ENCODE data around the gene PDE11A. TPM values are rescaled to one million over a fixed set of nuclear protein-coding genes. Genes with fewer than 3 reads are reported as not detected.
A peak's percentile ranks its signal among the peaks of the same experiment; 100 is the strongest.

PDE11A gene
- total RNA-seq, 1 donor from 2014 or later, result 1.2 TPM

GRCh38 chr2:177584030-177584692, 488.4 kb downstream of the PDE11A start:
- H3K4me3 ChIP-seq (ENCODE audit: low read depth, low read length), result no peak overlapping the region
- TF ChIP-seq CTCF (conservative IDR thresholded peaks at IDR 0.05; ENCODE audit: low read depth, low read length), result no peak
- DNase-seq (ENCODE audit: low read depth), result peak; percentile 41

DNA sequence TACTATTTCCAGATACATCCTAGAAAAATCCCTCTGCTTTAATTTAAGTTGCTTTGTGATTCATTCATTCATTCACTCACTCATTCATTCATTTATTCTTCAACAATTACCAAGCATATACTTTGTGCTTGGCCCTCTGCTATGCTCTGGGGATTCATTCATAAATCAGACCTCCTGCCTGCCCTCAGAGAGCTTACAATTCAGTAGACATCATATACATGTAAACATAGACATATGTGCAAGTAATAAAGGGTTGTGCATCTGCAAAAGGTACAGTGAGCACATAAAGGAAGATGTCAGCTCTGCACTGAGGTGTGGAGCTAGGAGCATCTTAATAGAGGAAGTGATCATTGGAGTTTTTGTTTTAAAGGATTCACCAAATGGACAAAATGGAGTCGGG, 490.6 kb downstream of the PDE11A start:
- no peak for DNase-seq (ENCODE audit: low read depth)
- H3K4me3 ChIP-seq (ENCODE audit: low read depth, low read length), result no peak overlapping the region
- TF ChIP-seq CTCF (conservative IDR thresholded peaks at IDR 0.05; ENCODE audit: low read depth, low read length), result no peak

DNA sequence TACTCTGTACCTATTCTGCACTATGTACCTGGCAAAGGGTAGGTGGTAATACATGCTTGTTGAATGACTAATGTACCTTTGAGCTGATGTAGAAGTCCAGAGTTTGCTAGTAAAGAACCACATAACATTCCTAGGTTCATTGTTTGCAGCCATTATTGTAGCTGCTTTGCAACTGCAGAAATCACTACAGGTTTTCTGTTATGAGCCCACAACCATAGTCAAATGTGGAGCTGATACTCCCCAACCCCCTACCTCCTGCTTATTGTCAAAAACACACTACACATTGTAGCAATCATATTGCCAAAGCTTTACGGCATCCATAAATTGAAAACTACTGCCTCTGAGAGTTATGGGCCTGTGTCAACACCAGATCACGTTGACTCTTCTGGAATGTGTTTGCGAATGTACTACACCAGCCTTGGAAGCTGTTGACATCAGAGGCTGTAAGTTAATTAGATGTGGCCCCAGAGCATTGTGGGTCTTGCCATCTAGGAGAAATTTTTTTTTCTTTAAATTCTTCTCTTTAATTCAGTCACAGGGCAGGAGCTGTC, 493.0 kb downstream of the PDE11A start:
- DNase-seq (ENCODE audit: low read depth), result no peak
- no peak for TF ChIP-seq CTCF (conservative IDR thresholded peaks at IDR 0.05; ENCODE audit: low read depth, low read length)
- no peak overlapping the region for H3K4me3 ChIP-seq (ENCODE audit: low read depth, low read length)

- TF ChIP-seq CTCF (conservative IDR thresholded peaks at IDR 0.05; ENCODE audit: low read depth, low read length), result no peak
- no peak for DNase-seq (ENCODE audit: low read depth)
- no peak overlapping the region for H3K4me3 ChIP-seq (ENCODE audit: low read depth, low read length)
Observed at GRCh38 chr2:177578454-177578853, 494.1 kb downstream of the PDE11A start.

DNA sequence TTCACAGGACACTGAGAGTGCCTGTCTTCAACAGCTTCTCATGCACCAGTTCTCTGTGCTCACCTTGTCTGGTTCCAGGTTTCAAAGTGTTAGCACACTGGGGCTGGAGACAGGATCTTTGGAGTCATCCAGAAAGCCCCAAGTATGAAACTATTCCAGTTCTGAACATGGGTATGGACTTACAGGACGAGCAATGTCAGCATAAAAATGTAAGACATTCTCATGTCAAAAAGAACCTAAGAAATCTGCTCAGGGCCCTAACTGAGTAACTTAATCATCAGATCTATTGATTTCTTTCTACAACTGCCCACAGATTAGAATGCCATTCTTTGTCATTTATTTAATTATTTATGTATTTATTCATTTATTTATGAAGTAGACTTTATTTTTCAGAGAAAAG, 495.5 kb downstream of the PDE11A start:
- TF ChIP-seq CTCF (conservative IDR thresholded peaks at IDR 0.05; ENCODE audit: low read depth, low read length), result no peak
- no peak for DNase-seq (ENCODE audit: low read depth)
- H3K4me3 ChIP-seq (ENCODE audit: low read depth, low read length), result no peak overlapping the region

DNA sequence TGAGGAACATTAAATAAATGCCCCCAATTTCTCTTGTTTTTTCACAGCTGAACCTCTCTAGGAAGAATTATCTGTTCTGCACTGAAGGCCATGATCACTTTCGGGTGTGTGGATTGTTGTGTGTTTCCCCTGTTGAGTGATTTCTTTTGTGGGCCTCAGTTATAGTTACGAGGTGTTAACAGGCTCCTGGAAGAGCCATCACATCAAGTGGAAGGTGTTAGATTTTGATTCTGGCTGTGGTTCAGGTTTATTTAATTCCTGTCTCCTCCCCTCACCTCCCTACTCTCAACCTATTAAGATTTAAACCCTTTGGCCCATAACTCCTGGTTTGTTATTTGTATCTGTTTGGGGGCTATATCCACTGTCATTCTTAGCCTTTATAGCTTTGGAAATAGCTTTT, 497.2 kb downstream of the PDE11A start:
- DNase-seq (ENCODE audit: low read depth), result no peak
- no peak overlapping the region for H3K4me3 ChIP-seq (ENCODE audit: low read depth, low read length)
- TF ChIP-seq CTCF (conservative IDR thresholded peaks at IDR 0.05; ENCODE audit: low read depth, low read length), result no peak

DNA sequence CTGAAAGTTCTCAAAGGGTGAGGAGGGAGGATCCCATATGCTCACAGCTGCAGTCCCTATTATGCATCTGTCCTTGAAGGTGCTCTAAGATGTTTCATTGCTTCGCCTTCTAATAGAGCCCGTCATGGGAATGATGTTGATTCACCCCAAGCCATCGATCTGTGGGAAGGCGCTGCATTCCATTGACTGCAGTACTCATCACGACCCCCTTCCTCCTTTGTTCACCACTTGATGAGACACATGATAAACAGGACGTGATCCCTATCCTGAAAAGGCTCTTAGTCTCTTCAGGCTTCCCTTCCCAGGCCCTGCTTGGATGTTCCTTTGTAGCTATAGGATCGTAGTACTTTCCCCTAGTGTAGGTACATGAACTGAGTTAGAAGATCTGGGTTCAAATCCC, 498.2 kb downstream of the PDE11A start:
- no peak overlapping the region for H3K4me3 ChIP-seq (ENCODE audit: low read depth, low read length)
- no peak for TF ChIP-seq CTCF (conservative IDR thresholded peaks at IDR 0.05; ENCODE audit: low read depth, low read length)
- DNase-seq (ENCODE audit: low read depth), result no peak

All from epithelial cell of proximal tubule (primary cell).